Kidney epithelial cell (primary cell): ENCODE measurements around the gene FHOD1. TPM values are rescaled to one million over a fixed set of nuclear protein-coding genes. Genes with fewer than 3 reads are reported as not detected.

Source experiments
- DNase-seq: peaks from one replicate; pipeline ENCODE4 v3.0.0-alpha.2; 2010; ENCODE audit warnings: low read depth
- H3K27me3 ChIP-seq: 2 replicates; pipeline ENCODE4 v1.6.0; 2011; ENCODE audit warnings: low read length; ENCODE audit not compliant: control insufficient read depth, insufficient read depth
- H3K36me3 ChIP-seq: 2 replicates; pipeline ENCODE4 v1.5.1; 2011; ENCODE audit warnings: low read length; ENCODE audit not compliant: control insufficient read depth, insufficient read depth
- H3K4me3 ChIP-seq: 2 replicates; pipeline ENCODE4 v1.5.1; 2011; ENCODE audit warnings: low read depth, mild to moderate bottlenecking, control low read depth, low read length
- CTCF ChIP-seq: IDR thresholded peaks from 2 replicates; pipeline ENCODE4 v1.5.1; 2011; ENCODE audit warnings: mild to moderate bottlenecking, moderate library complexity, low read length, control low read depth, inconsistent platforms; ENCODE audit not compliant: insufficient read depth, poor library complexity, severe bottlenecking
- total RNA-seq: library from RNA; depleted of rRNA; stranded (reverse); fragments of >200 nt; gene quantifications from 2 replicates; pipeline ENCODE4 v1.2.3, GENCODE V29; 2015

Gene FHOD1
- total RNA-seq, 1 donor from 2014 or later, result 3.8 TPM

- no peaks in the 10 kb centered on the region for H3K36me3 ChIP-seq
- H3K27me3 ChIP-seq, result no peaks in the 10 kb centered on the region
- no peak overlapping the region for H3K4me3 ChIP-seq
- no peak for TF ChIP-seq CTCF
- no peak for DNase-seq
Observed at GRCh38 chr16:67211674-67212073, 35.6 kb downstream of the FHOD1 start.

- no peak for DNase-seq
- TF ChIP-seq CTCF, result no peak
- Histone ChIP-seq H3K36me3 (no peaks in the 10 kb centered on the region), H3K27me3 (no peaks in the 10 kb centered on the region), H3K4me3 (no peak overlapping the region)
Observed at GRCh38 chr16:67210069-67210937, 37.0 kb downstream of the FHOD1 start.

GRCh38 chr16:67209565-67209964 lies 37.7 kb downstream of the FHOD1 start:
- H3K36me3 ChIP-seq, result no peaks in the 10 kb centered on the region
- no peaks in the 10 kb centered on the region for H3K27me3 ChIP-seq
- no peak for DNase-seq
- TF ChIP-seq CTCF, result no peak
- no peak overlapping the region for H3K4me3 ChIP-seq

- TF ChIP-seq CTCF, result no peak
- Histone ChIP-seq H3K27me3 (no peaks in the 10 kb centered on the region), H3K36me3 (no peaks in the 10 kb centered on the region), H3K4me3 (no peak overlapping the region)
- no peak for DNase-seq
Observed at GRCh38 chr16:67208154-67208896, 39.0 kb downstream of the FHOD1 start.

GRCh38 chr16:67207249-67208091 lies 39.8 kb downstream of the FHOD1 start:
- Histone ChIP-seq H3K27me3 (no peaks in the 10 kb centered on the region), H3K36me3 (no peaks in the 10 kb centered on the region), H3K4me3 (no peak overlapping the region)
- DNase-seq, result no peak
- no peak for TF ChIP-seq CTCF
